Measurements from ENCODE around the gene SUGP2. TPM values are rescaled to one million over a fixed set of nuclear protein-coding genes. Genes with fewer than 3 reads are reported as not detected.

Gene SUGP2
- total RNA-seq, 4 donors from 2014 or later: 32.1 to 58.7 (median 38.7) TPM

GRCh38 chr19:18975011-18975410 is 58.3 kb downstream of the SUGP2 start:
- H3K4me3 ChIP-seq: no peak overlapping the region
- no peaks in the 10 kb centered on the region for H3K9me3 ChIP-seq
- no peak overlapping the region for H3K27ac ChIP-seq
- no peaks in the 10 kb centered on the region for H3K36me3 ChIP-seq
- no peaks in the 10 kb centered on the region for H3K27me3 ChIP-seq
- DNase-seq (ENCODE audit: low spot score in 2 of 2): no peak
- peaks cover 5% of the 10 kb centered on the region for H3K4me1 ChIP-seq
- WGBS: 98% methylated on average over 3 of the region's 3 CpGs
- TF ChIP-seq CTCF (IDR thresholded peaks at IDR 0.05): no peak
- no peak for TF ChIP-seq EP300 (IDR thresholded peaks at IDR 0.05)
- no peak for TF ChIP-seq POLR2A (IDR thresholded peaks at IDR 0.05)
- TF ChIP-seq POLR2AphosphoS5 (IDR thresholded peaks at IDR 0.05): no peak

GRCh38 chr19:18972851-18973250 is 60.5 kb downstream of the SUGP2 start:
- 88% methylated on average over 5 of the region's 5 CpGs for WGBS
- no peak for DNase-seq (ENCODE audit: low spot score in 2 of 2)
- H3K27ac ChIP-seq: peak overlapping the region; percentile 13
- no peak overlapping the region for H3K4me3 ChIP-seq
- TF ChIP-seq CTCF (IDR thresholded peaks at IDR 0.05): no peak
- no peak for TF ChIP-seq POLR2AphosphoS5 (IDR thresholded peaks at IDR 0.05)
- TF ChIP-seq POLR2A (IDR thresholded peaks at IDR 0.05): no peak
- TF ChIP-seq EP300 (IDR thresholded peaks at IDR 0.05): no peak
- H3K27me3 ChIP-seq: no peaks in the 10 kb centered on the region
- no peaks in the 10 kb centered on the region for H3K36me3 ChIP-seq
- peaks cover 20% of the 10 kb centered on the region for H3K4me1 ChIP-seq
- no peaks in the 10 kb centered on the region for H3K9me3 ChIP-seq

- TF ChIP-seq CTCF (IDR thresholded peaks at IDR 0.05): no peak
- WGBS: 34% methylated on average over 12 of the region's 12 CpGs
- H3K36me3 ChIP-seq: no peaks in the 10 kb centered on the region
- no peak overlapping the region for H3K4me3 ChIP-seq
- H3K4me1 ChIP-seq: peaks cover 24% of the 10 kb centered on the region
- peak overlapping the region; percentile 13 for H3K27ac ChIP-seq
- no peaks in the 10 kb centered on the region for H3K9me3 ChIP-seq
- DNase-seq (ENCODE audit: low spot score in 2 of 2): no peak
- no peaks in the 10 kb centered on the region for H3K27me3 ChIP-seq
Observed at GRCh38 chr19:18972301-18972811, 61.0 kb downstream of the SUGP2 start.

- Histone ChIP-seq H3K4me3 (no peak overlapping the region), H3K9me3 (no peaks in the 10 kb centered on the region), H3K36me3 (no peaks in the 10 kb centered on the region), H3K27me3 (no peaks in the 10 kb centered on the region), H3K27ac (peak overlapping the region; percentile 50), H3K4me1 (peaks cover 25% of the 10 kb centered on the region)
- 68% methylated on average over 13 of the region's 13 CpGs for WGBS
- no peak for TF ChIP-seq CTCF (IDR thresholded peaks at IDR 0.05)
- TF ChIP-seq EP300 (IDR thresholded peaks at IDR 0.05): no peak
- TF ChIP-seq POLR2A (IDR thresholded peaks at IDR 0.05): no peak
- DNase-seq (ENCODE audit: low spot score in 2 of 2): no peak
Observed at GRCh38 chr19:18969931-18970659, 63.2 kb downstream of the SUGP2 start.

GRCh38 chr19:18967358-18968146 is 65.8 kb downstream of the SUGP2 start:
- 27% methylated on average over 11 of the region's 11 CpGs for WGBS
- Histone ChIP-seq H3K4me3 (no peak overlapping the region), H3K9me3 (no peaks in the 10 kb centered on the region), H3K4me1 (peaks cover 25% of the 10 kb centered on the region), H3K36me3 (no peaks in the 10 kb centered on the region), H3K27ac (peak overlapping the region; percentile 52), H3K27me3 (peaks cover 7% of the 10 kb centered on the region)
- TF ChIP-seq POLR2AphosphoS5 (IDR thresholded peaks at IDR 0.05) (peak in 1 of 3 donors; percentile 59), POLR2A (IDR thresholded peaks at IDR 0.05) (no peak)
- peak; percentile 85 to 91 for DNase-seq (ENCODE audit: low spot score in 2 of 2)
